ENCODE measurements around the gene TESMIN. TPM values are rescaled to one million over a fixed set of nuclear protein-coding genes. Genes with fewer than 3 reads are reported as not detected.

TESMIN gene, protein sequence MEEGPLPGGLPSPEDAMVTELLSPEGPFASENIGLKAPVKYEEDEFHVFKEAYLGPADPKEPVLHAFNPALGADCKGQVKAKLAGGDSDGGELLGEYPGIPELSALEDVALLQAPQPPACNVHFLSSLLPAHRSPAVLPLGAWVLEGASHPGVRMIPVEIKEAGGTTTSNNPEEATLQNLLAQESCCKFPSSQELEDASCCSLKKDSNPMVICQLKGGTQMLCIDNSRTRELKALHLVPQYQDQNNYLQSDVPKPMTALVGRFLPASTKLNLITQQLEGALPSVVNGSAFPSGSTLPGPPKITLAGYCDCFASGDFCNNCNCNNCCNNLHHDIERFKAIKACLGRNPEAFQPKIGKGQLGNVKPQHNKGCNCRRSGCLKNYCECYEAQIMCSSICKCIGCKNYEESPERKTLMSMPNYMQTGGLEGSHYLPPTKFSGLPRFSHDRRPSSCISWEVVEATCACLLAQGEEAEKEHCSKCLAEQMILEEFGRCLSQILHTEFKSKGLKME
- total RNA-seq (2014; rRNA removed; shearing (Covaris generic); ENCODE audit: low replicate concordance): not detected in 2 replicates

DNA sequence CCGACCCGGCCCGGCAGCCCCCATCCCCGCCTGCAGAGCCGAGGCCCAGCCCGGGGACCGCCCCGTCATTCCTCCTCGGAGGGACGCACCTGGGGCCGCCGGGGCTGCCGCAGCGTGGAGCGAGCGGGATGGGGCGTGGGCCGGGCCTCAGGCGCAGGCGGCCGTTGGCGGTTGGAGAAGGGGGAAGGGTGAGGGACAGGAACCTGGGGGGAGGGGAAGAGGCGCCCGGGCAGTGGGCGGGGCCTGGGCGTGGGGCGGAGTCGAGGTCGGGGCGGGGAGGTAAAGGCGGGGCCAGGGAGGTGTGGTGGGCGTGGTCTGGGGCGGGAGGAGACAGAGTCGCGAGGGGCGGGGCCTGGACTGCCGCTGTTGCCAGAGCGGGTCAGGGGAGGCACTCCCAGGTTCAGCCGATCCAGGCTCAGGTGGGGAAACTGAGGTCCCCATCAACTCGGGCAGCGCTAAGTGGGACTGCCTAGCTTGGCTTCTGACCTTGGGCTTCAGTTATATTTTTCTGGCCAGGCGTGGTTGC is at the start of gene TESMIN:
Gene TESMIN, minus strand, starts transcription at position 190 of the 526 bp plus-strand sequence. CDS start 860 bp downstream, outside the sequence.
- Histone ChIP-seq H3K9me3 (no peaks in the 10 kb centered on the region), H3K27me3 (no peaks in the 10 kb centered on the region), H3K36me3 (peaks cover 13% of the 10 kb centered on the region), H3K4me3 (peak within 1 kb of the TSS; percentile 17; the same call in 1 of the 2 replicates)
- peak; percentile 58 for DNase-seq

DNA sequence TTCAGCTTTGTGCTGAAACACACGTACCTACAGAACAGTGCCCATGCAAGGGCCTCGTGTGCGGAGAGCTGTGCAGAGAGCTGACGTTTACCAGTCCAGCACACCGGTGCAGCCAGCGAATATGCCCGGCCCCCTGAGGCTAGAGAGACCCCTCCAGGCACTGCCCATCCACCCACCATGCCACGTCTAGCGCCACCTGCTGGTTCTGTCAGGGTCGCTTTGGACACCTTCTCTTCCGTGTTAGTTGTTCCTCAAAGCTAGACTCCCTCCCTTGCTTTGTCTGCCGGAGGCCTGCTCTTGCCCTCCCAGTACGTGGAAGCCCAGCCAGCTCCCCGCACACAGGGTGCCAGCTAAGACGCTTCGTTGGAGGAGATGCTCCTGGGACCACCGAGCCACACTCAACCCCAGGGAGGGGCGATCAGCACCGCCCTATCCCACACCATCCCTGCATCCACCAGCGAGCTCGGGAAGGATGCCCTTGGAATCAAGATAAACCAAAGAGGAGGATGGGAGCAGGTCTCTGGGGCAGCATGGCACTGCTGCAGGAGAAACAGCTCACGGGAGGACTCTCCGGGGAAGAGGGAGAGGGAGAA is 47.0 kb upstream of the TESMIN start:
- Histone ChIP-seq H3K36me3 (peaks cover 66% of the 10 kb centered on the region), H3K9me3 (no peaks in the 10 kb centered on the region), H3K27me3 (no peaks in the 10 kb centered on the region), H3K4me3 (no peak overlapping the region)
- DNase-seq: no peak

DNA sequence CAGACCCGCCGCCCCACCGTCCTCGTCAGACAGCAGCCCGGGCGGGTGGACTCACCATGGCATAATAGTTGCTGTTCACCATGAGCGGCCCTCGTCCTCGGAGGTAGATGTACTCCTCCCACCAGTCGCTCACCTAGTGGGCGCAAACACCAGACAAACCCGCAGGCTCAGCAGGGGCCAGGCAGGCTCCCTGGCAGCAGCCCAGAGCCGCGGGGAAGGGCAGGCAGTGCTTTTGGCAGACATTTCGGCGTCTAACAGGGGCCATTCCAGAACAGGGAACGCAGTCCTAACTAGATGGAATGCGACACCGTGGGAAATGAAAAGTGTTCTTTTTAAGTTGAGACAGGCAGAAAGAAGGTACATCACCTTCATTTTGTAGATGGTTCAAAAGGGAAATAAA is 45.5 kb upstream of the TESMIN start:
- no peak overlapping the region for H3K4me3 ChIP-seq
- H3K9me3 ChIP-seq: no peaks in the 10 kb centered on the region
- no peak for DNase-seq
- H3K36me3 ChIP-seq: peaks cover 68% of the 10 kb centered on the region
- H3K27me3 ChIP-seq: no peaks in the 10 kb centered on the region

DNA sequence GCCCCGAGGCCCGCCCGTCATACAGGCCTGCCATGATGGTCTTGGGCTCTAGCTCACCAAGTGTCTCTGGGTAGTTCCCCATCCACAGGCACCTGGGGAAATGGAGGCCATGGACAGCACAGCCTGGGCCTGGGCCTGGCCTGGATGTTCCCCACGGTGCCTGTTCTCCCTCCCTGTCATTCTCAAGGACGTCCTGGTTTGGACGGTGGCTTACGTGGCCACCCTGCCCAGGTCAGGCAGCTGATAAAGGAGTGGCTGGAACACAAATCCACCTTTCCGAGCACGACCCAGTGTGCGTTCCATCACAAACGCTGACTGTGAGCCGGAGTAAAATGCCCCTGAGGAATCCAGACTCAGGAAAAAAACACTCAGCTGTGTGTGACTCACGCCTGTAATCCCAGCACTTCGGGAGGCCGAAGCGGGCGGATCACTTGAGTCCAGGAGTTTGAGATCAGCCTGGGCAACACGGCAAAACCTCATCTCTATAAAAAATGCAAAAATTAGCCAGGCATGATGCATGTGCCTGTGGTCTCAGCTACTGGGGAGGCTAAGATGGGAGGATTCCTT is 41.2 kb upstream of the TESMIN start:
- Histone ChIP-seq H3K36me3 (peaks cover 55% of the 10 kb centered on the region), H3K9me3 (no peaks in the 10 kb centered on the region), H3K4me3 (no peak overlapping the region), H3K27me3 (no peaks in the 10 kb centered on the region)
- DNase-seq: peak; percentile 37

DNA sequence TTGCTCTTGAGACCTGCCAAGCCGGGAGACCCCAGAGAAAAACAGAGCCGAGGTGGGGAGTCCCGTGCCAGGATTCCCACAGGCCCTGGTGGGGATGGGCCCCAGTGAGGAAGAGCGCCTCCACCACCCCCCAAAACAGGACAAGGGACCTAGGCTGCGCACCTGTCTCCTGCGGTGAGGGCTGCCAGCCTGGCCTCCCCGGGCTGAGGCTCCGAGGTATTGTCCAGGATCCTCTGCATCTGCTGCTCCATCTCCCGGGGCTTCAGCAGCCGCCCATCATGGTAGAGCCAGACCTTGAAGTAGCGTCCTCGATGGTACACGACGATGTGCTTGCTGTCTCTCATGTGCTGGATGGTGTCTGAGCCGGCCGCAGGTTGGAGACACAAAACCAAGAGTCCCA is 33.3 kb upstream of the TESMIN start:
- no peak overlapping the region for H3K4me3 ChIP-seq
- DNase-seq: no peak
- H3K36me3 ChIP-seq: peaks cover 59% of the 10 kb centered on the region
- no peaks in the 10 kb centered on the region for H3K9me3 ChIP-seq
- H3K27me3 ChIP-seq: no peaks in the 10 kb centered on the region

DNA sequence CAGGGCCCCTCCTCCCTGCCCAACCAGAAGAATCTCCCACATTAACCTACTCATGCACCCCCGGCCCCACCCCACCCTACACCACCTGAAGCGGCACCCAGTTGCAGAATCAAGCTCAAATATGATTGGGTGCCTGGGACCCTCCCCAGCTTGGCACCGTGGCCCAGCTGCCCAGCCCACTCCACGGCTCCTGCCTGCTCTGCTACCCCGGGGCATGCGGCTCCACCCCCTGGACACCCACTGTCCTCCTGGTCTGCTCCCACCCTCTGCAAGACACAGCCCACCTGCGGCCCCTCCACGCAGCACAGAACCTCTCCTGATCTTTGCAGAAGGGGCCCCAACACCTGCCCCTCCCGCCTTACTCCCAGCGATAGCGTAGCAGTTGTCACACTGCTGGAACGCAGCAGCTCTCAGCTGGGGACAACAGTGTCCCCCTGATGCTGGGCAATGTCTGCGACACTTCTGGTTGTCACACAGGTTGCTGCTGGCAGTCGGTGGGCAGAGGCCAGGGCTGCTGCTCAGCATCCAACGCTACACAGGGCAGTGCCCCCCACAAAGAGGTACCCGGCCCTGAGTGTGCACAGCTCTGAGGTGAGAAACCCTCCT is 32.0 kb upstream of the TESMIN start:
- Histone ChIP-seq H3K4me3 (no peak overlapping the region), H3K27me3 (no peaks in the 10 kb centered on the region), H3K9me3 (no peaks in the 10 kb centered on the region), H3K36me3 (peaks cover 58% of the 10 kb centered on the region)
- no peak for DNase-seq

DNA sequence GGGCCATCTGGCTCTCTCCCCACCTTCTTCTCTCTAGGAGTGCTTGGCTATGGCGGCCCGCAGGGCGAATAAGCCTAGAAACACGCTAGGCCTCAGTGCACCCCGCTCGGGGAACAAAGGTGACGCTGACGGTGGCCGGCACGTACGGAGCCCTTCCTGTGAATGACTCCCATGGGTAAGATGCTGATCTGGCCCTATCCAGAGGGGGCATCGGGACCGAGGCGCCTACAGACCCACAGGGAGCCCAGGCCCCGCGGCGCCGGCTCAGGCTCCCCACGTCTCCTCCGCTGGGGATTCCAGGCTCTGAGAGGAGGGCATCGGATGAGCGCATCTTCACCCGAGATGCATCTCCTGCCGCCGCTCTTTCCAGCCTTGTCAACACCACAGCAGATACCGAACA is 31.4 kb upstream of the TESMIN start:
- no peak for DNase-seq
- H3K9me3 ChIP-seq: no peaks in the 10 kb centered on the region
- H3K27me3 ChIP-seq: no peaks in the 10 kb centered on the region
- H3K4me3 ChIP-seq: no peak overlapping the region
- H3K36me3 ChIP-seq: peaks cover 60% of the 10 kb centered on the region

DNA sequence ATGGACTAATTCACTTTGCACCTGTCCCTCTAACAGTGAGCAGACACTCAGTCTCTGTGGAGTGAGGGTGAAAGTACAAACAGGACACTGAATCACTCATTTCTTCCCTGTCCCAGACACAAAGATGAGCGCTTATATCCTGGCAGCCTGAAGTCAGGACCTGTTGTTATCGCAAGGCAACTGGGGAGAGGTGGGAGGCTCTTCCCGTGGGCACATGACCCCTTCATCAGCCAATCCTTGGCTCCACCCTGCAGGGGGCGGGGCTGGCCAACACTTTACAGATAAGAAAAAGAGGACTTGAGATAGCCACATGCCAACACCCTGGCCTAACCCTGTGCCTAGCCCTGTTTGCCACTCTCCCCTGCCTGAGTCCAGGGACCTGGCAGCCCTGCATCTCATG is 29.5 kb upstream of the TESMIN start:
- no peak overlapping the region for H3K4me3 ChIP-seq
- H3K36me3 ChIP-seq: peaks cover 64% of the 10 kb centered on the region
- H3K27me3 ChIP-seq: no peaks in the 10 kb centered on the region
- no peak for DNase-seq
- no peaks in the 10 kb centered on the region for H3K9me3 ChIP-seq

DNA sequence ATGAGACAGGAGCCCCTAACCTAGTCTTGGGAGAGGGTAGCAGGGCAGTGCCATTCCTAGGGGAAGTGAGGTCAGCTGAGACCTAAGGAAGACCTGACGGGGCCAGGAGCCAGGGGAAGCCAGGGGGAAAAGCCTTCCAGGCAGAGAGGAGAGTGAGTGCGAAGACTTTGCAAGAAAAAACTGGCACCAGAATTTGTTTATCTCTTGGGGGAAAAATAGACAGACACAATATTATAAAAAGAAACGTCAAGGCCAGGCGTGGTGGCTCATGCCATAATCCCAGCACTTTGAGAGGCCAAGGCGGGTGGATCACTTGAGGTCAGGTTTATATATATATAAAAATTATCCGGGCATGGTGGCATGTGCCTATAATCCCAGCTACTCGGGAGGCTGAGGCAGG is 26.9 kb upstream of the TESMIN start:
- H3K36me3 ChIP-seq: peaks cover 73% of the 10 kb centered on the region
- H3K4me3 ChIP-seq: no peak overlapping the region
- no peaks in the 10 kb centered on the region for H3K9me3 ChIP-seq
- H3K27me3 ChIP-seq: no peaks in the 10 kb centered on the region
- DNase-seq: no peak

DNA sequence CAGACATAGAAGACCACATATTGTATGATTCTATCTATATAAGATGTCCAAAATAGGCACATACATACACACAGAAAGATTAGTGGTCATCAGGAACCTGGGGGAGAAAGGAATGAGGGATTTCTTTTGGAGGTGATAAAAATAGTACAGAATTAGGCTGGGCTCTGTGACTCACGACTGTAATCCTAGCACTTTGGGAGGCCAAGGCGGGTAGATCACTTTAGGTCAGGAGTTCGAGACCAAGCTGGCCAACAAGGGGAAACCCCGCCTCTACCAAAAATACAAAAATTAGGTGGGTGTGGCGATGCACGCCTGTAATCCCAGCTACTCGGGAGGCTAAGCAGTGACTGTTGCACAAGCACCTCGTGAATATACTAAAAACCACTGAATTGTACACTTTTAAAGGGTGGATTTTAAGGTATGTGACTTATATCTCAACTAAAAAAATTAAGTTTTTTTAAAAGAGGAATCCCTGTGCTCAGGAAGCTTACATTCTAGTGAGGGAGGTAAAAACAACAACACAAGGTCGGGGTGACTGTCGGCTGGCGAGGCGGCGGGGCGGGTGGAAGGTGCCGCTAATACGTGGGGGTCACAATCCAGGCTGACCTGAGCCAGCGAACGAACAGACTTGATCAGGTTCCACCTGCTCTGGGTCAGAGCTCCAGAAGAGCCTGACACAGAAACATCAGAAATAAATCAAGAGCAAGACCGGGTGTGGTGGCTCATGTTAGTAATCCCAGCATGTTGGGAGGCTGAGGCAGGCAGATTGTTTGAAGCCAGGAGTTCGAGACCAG is 25.3 kb upstream of the TESMIN start:
- no peak for DNase-seq
- H3K27me3 ChIP-seq: no peaks in the 10 kb centered on the region
- no peak overlapping the region for H3K4me3 ChIP-seq
- peaks cover 76% of the 10 kb centered on the region for H3K36me3 ChIP-seq
- no peaks in the 10 kb centered on the region for H3K9me3 ChIP-seq

DNA sequence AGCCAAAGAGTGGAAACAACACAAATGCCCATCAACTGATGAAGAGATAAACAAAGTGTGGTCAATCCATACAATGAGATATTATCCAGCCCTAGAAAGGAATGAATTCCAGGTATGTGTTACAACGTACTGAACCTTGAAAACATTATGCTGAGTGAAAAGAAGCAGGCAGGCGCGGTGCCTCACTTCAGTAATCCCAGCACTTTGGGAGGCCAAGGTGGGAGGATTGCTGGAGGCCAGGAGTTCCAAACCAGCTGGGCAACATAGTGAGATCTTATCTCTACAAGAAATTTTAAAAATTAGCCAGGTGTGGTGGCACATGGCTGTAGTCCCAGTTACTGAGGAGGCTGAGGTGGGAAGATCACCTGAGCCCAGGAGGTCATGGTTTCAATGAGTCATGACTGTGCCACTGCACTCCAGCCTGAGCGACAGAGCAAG is 24.6 kb upstream of the TESMIN start:
- Histone ChIP-seq H3K36me3 (peaks cover 76% of the 10 kb centered on the region), H3K9me3 (no peaks in the 10 kb centered on the region), H3K4me3 (no peak overlapping the region), H3K27me3 (no peaks in the 10 kb centered on the region)
- DNase-seq: no peak

DNA sequence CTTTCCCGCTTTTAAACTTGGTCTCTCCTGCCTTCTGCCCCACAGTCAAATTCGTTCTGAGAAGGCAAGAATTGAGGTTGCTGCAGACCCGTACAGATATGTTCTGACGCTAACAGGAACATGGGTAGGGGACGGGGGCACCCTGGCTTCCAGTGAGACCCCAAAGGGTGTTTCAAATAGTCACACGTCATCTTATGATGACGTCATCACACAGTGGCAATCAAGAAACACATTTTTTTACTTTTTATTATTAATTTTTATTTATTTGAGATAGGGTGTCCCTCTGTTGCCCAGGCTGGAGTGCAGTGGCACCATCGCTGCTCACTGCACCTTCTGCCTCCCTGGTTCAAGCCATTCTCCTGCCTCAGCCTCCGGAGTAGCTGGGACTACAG is 22.9 kb upstream of the TESMIN start:
- no peaks in the 10 kb centered on the region for H3K27me3 ChIP-seq
- DNase-seq: no peak

DNA sequence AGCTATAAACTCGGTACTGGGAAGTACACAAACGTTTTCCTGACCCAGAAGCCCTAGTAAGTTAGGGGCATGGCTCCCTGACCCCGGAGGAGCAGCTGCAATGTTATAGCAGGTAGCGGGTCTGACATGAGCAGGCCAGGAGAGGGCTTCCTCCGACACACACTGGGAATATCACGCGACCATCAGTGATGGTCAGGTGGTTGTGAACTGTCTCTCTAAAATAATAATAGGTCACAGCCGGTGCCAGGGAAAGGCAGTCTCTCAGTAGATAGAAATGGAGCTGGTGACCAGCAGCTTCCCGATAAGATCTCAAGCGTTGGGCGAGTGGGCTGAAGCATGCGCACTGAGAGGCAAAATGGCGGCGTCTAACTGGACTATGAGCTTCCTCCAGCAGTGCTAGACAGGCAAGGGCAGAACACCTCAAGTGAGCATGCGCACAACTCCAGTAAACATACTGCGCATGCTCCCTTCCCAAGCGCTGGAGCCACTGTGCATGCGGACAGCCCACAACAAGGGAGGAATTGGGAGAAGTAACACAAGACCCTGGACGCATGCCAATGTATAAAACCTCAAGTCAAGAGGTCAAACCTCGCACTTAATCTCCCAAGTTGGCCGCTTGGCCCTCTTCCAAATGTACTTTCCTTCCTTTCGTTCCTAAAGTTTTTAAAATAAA is 22.3 kb upstream of the TESMIN start:
- Histone ChIP-seq H3K36me3 (peaks cover 81% of the 10 kb centered on the region), H3K9me3 (no peaks in the 10 kb centered on the region), H3K27me3 (no peaks in the 10 kb centered on the region), H3K4me3 (no peak overlapping the region)
- no peak for DNase-seq

More for the DNA sequence above, 22.9 kb upstream of the TESMIN start:
- no peak overlapping the region for H3K4me3 ChIP-seq
- H3K36me3 ChIP-seq: peaks cover 76% of the 10 kb centered on the region
- no peaks in the 10 kb centered on the region for H3K9me3 ChIP-seq

DNA sequence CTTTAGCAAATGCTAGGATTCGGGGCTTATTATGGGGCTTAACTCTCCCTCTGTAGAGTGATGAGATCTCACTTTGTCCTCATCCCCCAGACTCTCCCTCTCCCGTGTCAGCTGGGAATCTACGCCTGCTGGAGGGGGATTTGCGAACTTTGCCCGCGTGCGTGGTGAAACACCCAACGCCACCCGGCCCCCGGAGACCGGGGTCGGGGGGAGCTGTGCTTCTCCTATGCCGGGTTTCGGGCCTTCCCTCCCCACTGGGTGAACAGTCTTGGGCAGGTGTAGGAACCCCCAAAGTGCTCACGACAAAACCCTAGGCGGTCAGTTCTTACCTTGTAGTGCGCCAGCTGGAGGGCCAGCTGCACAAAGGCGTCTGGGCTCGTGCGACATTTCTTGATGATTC is 21.6 kb upstream of the TESMIN start:
- Histone ChIP-seq H3K4me3 (no peak overlapping the region), H3K36me3 (peaks cover 83% of the 10 kb centered on the region), H3K9me3 (no peaks in the 10 kb centered on the region), H3K27me3 (no peaks in the 10 kb centered on the region)
- DNase-seq: no peak

DNA sequence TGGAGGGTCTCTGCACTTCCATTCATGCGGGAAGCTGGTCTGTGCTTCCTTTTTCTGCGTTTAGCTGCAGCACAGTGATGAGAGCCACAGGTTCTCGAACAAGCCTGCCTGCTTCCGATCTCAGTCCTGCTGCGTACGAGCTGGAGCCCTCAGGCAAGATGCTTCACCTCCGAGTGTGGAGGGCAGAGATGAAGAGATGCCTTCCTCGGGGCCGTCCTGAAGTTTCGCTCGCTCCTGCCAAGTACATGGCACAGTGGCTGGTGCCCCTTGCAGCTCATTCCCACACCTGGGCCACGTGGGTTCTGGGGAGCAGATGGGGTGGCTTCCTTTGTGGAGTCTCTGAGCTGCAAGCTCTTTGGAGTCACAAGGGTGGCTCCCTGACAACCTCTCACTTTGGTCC is 19.5 kb upstream of the TESMIN start:
- no peaks in the 10 kb centered on the region for H3K9me3 ChIP-seq
- H3K36me3 ChIP-seq: peaks cover 63% of the 10 kb centered on the region
- H3K27me3 ChIP-seq: no peaks in the 10 kb centered on the region
- no peak for DNase-seq
- no peak overlapping the region for H3K4me3 ChIP-seq

DNA sequence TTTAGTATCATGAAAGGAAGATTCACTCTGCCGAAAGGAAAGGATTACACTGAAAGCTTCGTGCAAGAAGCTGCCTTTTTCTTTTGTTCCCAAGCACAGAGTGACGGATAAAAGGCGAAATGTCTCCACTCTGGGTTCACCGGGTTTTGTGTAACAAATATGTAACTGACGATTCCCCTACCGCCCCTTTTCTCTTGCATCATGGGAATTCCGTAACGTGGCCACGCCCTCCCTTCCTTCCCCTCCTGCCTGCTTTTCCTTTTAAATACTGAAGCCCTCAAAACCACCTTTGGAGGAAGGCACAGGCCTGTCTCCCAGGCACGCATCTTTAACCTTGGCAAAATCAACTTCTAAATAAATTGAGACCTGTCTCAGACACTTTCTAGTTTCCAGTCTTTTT is 16.4 kb upstream of the TESMIN start:
- H3K27me3 ChIP-seq: no peaks in the 10 kb centered on the region
- H3K4me3 ChIP-seq: no peak overlapping the region
- no peaks in the 10 kb centered on the region for H3K9me3 ChIP-seq
- no peak for DNase-seq
- peaks cover 38% of the 10 kb centered on the region for H3K36me3 ChIP-seq
